Measurements from ENCODE around the gene UBE2D2.
"Not testable (repeated sequence)": the region's sequence is repeated elsewhere in the genome, so short reads cannot be mapped to it uniquely, and the experiment has no call there.

Gene UBE2D2

GRCh38 chr5:139571543-139571942 lies 10.4 kb downstream of the UBE2D2 start:
- DNase-seq (ENCODE audit: insufficient read length, low spot score) (no peak), FAIRE-seq (no peak)
- TF ChIP-seq, protein P1, sequence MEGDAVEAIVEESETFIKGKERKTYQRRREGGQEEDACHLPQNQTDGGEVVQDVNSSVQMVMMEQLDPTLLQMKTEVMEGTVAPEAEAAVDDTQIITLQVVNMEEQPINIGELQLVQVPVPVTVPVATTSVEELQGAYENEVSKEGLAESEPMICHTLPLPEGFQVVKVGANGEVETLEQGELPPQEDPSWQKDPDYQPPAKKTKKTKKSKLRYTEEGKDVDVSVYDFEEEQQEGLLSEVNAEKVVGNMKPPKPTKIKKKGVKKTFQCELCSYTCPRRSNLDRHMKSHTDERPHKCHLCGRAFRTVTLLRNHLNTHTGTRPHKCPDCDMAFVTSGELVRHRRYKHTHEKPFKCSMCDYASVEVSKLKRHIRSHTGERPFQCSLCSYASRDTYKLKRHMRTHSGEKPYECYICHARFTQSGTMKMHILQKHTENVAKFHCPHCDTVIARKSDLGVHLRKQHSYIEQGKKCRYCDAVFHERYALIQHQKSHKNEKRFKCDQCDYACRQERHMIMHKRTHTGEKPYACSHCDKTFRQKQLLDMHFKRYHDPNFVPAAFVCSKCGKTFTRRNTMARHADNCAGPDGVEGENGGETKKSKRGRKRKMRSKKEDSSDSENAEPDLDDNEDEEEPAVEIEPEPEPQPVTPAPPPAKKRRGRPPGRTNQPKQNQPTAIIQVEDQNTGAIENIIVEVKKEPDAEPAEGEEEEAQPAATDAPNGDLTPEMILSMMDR (IDR thresholded peaks at IDR 0.05; ENCODE audit: insufficient read depth, missing control alignments) = no peak

DNA sequence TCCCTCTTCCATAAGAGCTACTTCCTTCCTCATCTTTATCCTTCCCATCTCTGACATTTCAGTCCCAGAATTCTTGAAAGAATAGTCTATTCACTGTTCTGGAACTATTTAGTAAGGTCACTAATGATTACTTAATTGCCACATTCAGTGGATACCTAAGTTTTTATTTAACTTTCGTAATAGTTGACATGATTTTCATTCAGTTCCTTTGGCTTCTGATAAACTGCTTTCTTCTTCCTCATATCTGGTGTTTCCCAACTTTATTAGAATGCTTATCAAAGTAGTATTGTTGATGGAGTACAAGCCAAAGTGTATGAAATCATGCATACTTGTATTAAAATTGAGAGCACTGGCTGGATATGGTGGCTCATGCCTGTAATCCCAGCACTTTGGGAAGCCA lies 10.8 kb downstream of the UBE2D2 start:
- DNase-seq (ENCODE audit: insufficient read length, low spot score) (no peak), FAIRE-seq (no peak)
- TF ChIP-seq, protein P1 (IDR thresholded peaks at IDR 0.05; ENCODE audit: insufficient read depth, missing control alignments) = no peak

- DNase-seq (ENCODE audit: insufficient read length, low spot score) (no peak), FAIRE-seq (no peak)
- TF ChIP-seq, protein P1 (IDR thresholded peaks at IDR 0.05; ENCODE audit: insufficient read depth, missing control alignments) = peak; percentile 61
Observed at GRCh38 chr5:139574641-139575312, 13.6 kb downstream of the UBE2D2 start.

DNA sequence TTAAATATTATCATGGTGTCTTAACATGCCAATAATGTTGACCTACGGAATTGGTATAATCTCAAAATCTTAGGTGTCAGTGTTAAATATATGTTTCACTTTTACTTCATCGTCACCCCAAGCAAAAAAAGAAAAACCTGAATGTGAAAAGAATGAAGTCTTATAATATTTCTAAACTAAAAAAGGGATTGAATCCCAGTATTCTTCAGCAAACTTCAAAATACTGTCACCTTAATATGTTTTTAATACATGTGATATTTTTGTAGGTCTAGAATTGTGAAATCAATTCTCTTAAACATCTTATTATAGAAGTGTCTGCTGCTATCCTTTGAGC lies 14.1 kb downstream of the UBE2D2 start:
- TF ChIP-seq, protein P1 (IDR thresholded peaks at IDR 0.05; ENCODE audit: insufficient read depth, missing control alignments) = no peak
- FAIRE-seq = no peak
- no peak for DNase-seq (ENCODE audit: insufficient read length, low spot score)

DNA sequence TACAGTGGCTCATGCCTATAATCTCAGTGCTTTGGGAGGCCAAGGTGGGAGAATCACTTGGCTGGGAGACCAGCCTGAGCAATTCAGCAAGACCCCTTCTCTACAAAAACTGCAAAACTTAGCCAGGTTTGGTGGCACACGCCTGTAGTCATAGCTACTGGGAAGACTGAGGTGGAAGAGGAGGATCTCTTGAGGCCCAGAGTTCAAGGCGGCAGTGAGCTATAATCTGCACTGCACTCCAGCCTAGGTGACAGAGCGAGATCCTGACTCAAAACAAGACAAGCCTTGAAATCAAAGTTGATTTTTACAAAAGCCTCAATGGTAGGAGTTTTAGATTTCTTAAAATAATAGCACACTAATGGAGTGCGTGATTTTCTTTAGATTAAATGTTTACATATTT lies 14.6 kb downstream of the UBE2D2 start:
- no peak for FAIRE-seq
- DNase-seq (ENCODE audit: insufficient read length, low spot score) = no peak
- TF ChIP-seq, protein P1 (IDR thresholded peaks at IDR 0.05; ENCODE audit: insufficient read depth, missing control alignments) = no peak

DNA sequence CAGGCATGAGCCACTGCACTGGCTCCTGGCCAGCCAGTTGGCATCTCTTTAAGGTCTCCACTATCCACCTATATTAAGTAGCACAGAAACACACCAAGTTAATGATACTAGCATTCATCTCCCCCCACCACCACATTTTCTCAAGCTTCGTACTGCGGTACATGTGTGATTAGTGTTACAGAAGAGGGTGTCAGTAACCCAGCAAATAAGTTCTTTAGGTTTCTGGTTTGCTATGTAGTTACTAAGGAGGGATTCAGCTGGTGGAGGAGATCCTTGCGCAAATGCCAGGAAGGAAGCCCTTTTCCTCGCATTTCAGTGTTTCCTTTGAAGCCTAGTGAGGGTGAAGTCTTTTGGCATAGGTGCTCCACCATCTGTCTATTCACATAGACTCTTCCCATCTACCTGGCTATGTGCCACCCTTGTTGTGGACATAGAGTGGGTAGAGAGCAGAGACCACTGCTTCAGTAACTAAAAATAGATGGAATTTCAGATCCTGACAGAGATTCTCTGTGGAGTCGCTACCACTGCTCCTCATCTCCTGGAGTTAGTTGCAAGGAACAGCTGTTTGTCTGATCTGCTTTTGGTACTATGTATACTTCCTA lies 16.7 kb downstream of the UBE2D2 start:
- no peak for FAIRE-seq
- TF ChIP-seq, protein P1 (IDR thresholded peaks at IDR 0.05; ENCODE audit: insufficient read depth, missing control alignments) = no peak
- DNase-seq (ENCODE audit: insufficient read length, low spot score) = no peak

GRCh38 chr5:139578325-139578724 lies 17.2 kb downstream of the UBE2D2 start:
- TF ChIP-seq, protein P1 (IDR thresholded peaks at IDR 0.05; ENCODE audit: insufficient read depth, missing control alignments) = no peak
- no peak for FAIRE-seq
- no peak for DNase-seq (ENCODE audit: insufficient read length, low spot score)

DNA sequence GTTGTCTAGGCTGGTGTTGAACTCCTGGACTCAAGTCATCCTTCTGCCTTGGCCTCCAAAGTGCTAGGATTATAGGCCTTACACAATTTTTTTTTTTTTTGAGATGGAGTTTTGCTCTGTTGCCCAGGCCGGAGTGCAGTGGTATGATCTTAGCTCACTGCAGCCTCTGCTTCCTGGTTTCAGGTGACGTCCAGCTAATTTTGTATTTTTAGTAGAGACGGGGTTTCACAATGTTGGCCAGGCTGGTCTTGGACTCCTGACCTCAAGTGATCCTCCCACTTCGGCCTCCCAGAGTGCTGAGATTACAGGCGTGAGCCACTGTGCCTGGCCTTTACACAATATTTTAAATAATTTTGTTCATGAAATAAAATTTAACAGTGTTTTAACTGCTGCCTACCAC lies 21.0 kb downstream of the UBE2D2 start:
- FAIRE-seq; DNase-seq (ENCODE audit: insufficient read length, low spot score): not testable (repeated sequence)
